ENCODE measurements around the gene SULT2A1. TPM values are rescaled to one million over a fixed set of nuclear protein-coding genes. Genes with fewer than 3 reads are reported as not detected.
"Not testable (repeated sequence)": the region's sequence is repeated elsewhere in the genome, so short reads cannot be mapped to it uniquely, and the experiment has no call there.

SULT2A1 gene
- total RNA-seq, 1 donor from 2014 or later = not detected

DNA sequence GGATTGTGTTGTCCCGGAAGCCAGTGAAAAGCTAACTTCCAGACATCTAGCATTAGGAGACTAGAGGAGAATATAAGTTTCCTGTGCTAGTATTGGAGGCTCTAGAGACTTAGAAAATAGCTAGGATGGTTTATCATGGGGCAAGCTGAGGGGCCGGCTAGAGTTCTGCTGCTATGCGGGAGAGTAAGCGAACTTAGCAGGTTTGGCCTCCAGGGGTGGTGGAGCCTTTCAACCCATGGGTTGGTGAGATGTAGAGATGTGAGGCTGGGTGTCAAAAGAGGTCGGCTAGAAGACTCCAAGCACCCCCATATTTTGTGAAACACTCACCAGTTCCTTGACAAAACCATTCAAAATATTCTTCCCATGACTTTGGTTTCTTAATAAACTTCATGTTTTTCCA is 4.4 kb downstream of the SULT2A1 start:
- no peak overlapping the region for H3K4me3 Mint-ChIP-seq

DNA sequence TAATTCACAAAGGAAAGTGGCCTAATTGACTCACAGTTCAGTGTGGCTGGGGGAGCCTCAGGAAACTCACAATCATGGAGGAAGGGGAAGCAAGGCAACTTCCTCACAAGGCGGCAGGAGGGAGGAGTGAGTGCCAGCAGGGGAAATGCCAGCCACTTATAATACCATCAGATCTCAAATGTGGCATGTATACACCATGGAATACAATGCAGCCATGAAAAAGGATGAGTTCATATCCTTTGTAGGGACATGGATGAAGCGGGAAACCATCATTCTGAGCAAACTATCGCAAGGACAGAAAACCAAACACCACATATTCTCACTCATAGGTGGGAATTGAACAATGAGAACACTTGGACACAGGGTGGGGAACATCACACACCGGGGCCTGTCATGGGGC is 6.7 kb downstream of the SULT2A1 start:
- not testable (repeated sequence) for H3K4me1 Mint-ChIP-seq; H3K9ac ChIP-seq; H3K4me2 ChIP-seq; H4K20me1 ChIP-seq (ENCODE audit: low read depth); H3K27me3 ChIP-seq; H3K27ac ChIP-seq; H3K4me1 ChIP-seq; DNase-seq (ENCODE audit: low spot score); H3K4me3 ChIP-seq; H3K9me3 ChIP-seq (ENCODE audit: low read depth); H3F3A ChIP-seq (ENCODE audit: low read depth); H3K36me3 ChIP-seq; H3K36me3 Mint-ChIP-seq; H3K9me3 Mint-ChIP-seq; H3K79me2 ChIP-seq (ENCODE audit: low read depth); H3K27ac Mint-ChIP-seq; H2AFZ ChIP-seq (replicated peaks)
- Mint-ChIP-seq H3K27me3 (ENCODE audit: insufficient read depth, low read depth) (peaks cover 11% of the 10 kb centered on the region), H3K4me3 (peak overlapping the region; percentile 72)

More for the DNA sequence above, 4.4 kb downstream of the SULT2A1 start:
- Histone ChIP-seq H3K27me3 (no peaks in the 10 kb centered on the region), H3K36me3 (no peaks in the 10 kb centered on the region), H3K4me1 (peaks cover 8% of the 10 kb centered on the region), H3F3A (ENCODE audit: low read depth) (peaks cover 9% of the 10 kb centered on the region), H3K4me2 (no peak overlapping the region), H3K9me3 (ENCODE audit: low read depth) (no peaks in the 10 kb centered on the region), H3K9ac (no peak overlapping the region), H2AFZ (replicated peaks) (no peak overlapping the region), H3K27ac (no peak overlapping the region), H3K4me3 (no peak overlapping the region), H3K79me2 (ENCODE audit: low read depth) (no peaks in the 10 kb centered on the region), H4K20me1 (ENCODE audit: low read depth) (no peaks in the 10 kb centered on the region)
- TF ChIP-seq EZH2 (IDR thresholded peaks at IDR 0.05) (no peak), EZH2phosphoT487 (IDR thresholded peaks at IDR 0.05) (no peak)
- TF ChIP-seq, protein P1, sequence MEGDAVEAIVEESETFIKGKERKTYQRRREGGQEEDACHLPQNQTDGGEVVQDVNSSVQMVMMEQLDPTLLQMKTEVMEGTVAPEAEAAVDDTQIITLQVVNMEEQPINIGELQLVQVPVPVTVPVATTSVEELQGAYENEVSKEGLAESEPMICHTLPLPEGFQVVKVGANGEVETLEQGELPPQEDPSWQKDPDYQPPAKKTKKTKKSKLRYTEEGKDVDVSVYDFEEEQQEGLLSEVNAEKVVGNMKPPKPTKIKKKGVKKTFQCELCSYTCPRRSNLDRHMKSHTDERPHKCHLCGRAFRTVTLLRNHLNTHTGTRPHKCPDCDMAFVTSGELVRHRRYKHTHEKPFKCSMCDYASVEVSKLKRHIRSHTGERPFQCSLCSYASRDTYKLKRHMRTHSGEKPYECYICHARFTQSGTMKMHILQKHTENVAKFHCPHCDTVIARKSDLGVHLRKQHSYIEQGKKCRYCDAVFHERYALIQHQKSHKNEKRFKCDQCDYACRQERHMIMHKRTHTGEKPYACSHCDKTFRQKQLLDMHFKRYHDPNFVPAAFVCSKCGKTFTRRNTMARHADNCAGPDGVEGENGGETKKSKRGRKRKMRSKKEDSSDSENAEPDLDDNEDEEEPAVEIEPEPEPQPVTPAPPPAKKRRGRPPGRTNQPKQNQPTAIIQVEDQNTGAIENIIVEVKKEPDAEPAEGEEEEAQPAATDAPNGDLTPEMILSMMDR (IDR thresholded peaks at IDR 0.05) = no peak
- H3K27me3 Mint-ChIP-seq (ENCODE audit: insufficient read depth, low read depth) = peaks cover 11% of the 10 kb centered on the region
- no peaks in the 10 kb centered on the region for H3K36me3 Mint-ChIP-seq
- H3K4me1 Mint-ChIP-seq = peaks cover 9% of the 10 kb centered on the region
- DNase-seq (ENCODE audit: low spot score) = no peak
- peaks cover 4% of the 10 kb centered on the region for H3K9me3 Mint-ChIP-seq
- no peak overlapping the region for H3K27ac Mint-ChIP-seq

DNA sequence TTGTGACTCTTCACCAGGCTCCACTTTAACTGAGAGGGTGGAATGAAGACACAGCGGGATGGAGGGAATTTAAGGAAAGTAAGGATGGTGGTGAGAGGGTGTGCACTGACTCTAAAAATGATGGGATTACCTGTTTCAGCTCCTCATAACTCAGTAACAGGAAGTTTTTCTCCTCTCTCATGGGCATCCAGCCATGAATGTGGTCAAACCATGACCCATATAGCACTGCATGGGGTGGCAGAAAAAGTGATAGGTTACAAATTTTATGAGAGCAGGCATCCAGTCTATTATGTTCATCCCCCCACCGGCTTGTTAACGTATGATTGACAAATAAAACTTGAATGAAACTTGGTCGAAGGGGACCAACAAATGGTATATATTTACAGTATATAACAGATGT is 7.2 kb downstream of the SULT2A1 start:
- H3K9ac ChIP-seq = no peak overlapping the region
- no peaks in the 10 kb centered on the region for H3K36me3 Mint-ChIP-seq
- no peak for DNase-seq (ENCODE audit: low spot score)
- no peaks in the 10 kb centered on the region for H3K79me2 ChIP-seq (ENCODE audit: low read depth)
- no peaks in the 10 kb centered on the region for H3K4me1 Mint-ChIP-seq
- H3K27me3 ChIP-seq = no peaks in the 10 kb centered on the region
- no peak overlapping the region for H3K4me3 ChIP-seq
- peaks cover 6% of the 10 kb centered on the region for H3K9me3 Mint-ChIP-seq
- no peak overlapping the region for H3K27ac Mint-ChIP-seq
- no peaks in the 10 kb centered on the region for H3K36me3 ChIP-seq
- peaks cover 3% of the 10 kb centered on the region for H3F3A ChIP-seq (ENCODE audit: low read depth)
- no peak overlapping the region for H3K4me2 ChIP-seq
- no peak overlapping the region for H2AFZ ChIP-seq (replicated peaks)
- peaks cover 11% of the 10 kb centered on the region for H3K27me3 Mint-ChIP-seq (ENCODE audit: insufficient read depth, low read depth)
- no peaks in the 10 kb centered on the region for H4K20me1 ChIP-seq (ENCODE audit: low read depth)
- no peak for TF ChIP-seq EZH2phosphoT487 (IDR thresholded peaks at IDR 0.05)
- no peak overlapping the region for H3K4me3 Mint-ChIP-seq
- H3K9me3 ChIP-seq (ENCODE audit: low read depth) = no peaks in the 10 kb centered on the region
- H3K4me1 ChIP-seq = no peaks in the 10 kb centered on the region
- no peak overlapping the region for H3K27ac ChIP-seq

DNA sequence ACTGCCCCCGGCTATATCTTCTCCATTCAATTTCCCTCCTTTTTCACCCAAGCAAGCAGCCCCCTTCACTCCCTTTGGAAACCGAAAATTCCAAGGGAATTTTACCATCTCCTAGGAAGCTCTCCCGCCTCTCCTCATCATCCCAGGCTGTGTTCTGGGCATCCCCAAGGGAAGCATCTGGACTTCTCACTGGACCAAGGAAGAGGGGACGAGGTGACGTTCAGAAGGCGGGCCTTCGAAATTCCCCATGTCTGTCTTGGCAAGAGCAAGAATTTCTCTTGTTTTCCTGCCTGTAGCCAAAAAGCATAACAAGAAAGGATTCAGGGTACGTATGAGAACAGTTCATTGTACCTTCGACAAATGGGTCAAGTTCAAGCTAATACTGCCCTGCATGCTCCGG is 20.9 kb downstream of the SULT2A1 start:
- Histone ChIP-seq H3K27ac (no peak overlapping the region), H3K4me1 (peaks cover 10% of the 10 kb centered on the region), H3K9ac (no peak overlapping the region), H3F3A (ENCODE audit: low read depth) (peaks cover 23% of the 10 kb centered on the region), H3K79me2 (ENCODE audit: low read depth) (no peaks in the 10 kb centered on the region), H3K9me3 (ENCODE audit: low read depth) (no peaks in the 10 kb centered on the region), H3K4me2 (no peak overlapping the region), H3K27me3 (no peaks in the 10 kb centered on the region), H3K36me3 (no peaks in the 10 kb centered on the region), H2AFZ (replicated peaks) (no peak overlapping the region), H3K4me3 (no peak overlapping the region), H4K20me1 (ENCODE audit: low read depth) (no peaks in the 10 kb centered on the region)
- Mint-ChIP-seq H3K36me3 (no peaks in the 10 kb centered on the region), H3K4me1 (peaks cover 18% of the 10 kb centered on the region), H3K27me3 (ENCODE audit: insufficient read depth, low read depth) (peaks cover 6% of the 10 kb centered on the region), H3K4me3 (peak overlapping the region; percentile 65), H3K9me3 (peaks cover 6% of the 10 kb centered on the region), H3K27ac (peak overlapping the region; percentile 55)
- TF ChIP-seq, protein P1 (IDR thresholded peaks at IDR 0.05) = no peak
- TF ChIP-seq EZH2phosphoT487 (IDR thresholded peaks at IDR 0.05) (no peak), EZH2 (IDR thresholded peaks at IDR 0.05) (no peak)
- DNase-seq (ENCODE audit: low spot score) = no peak

All from neural progenitor cell (in vitro differentiated cells).